PC-9 (cell line): ENCODE data around the gene MATK. TPM values are rescaled to one million over a fixed set of nuclear protein-coding genes. Genes with fewer than 3 reads are reported as not detected.

Source experiments
- BruUV-seq: library from RNA; stranded (reverse); fragments of 400-500 nt; replicated peaks from 2 replicates; lab custom pipeline; 2021; lab: Mats Ljungman, UMichigan
- CTCF ChIA-PET: fragments of 300-600 bp; sonication (Branson Sonifier 250); formaldehyde crosslinking; loops from one replicate; lab custom pipeline; 2022; ENCODE audit warnings: antibody characterized with exemption; lab: Charles Lee
- POLR2A ChIA-PET: fragments of 300-600 bp; sonication (Branson Sonifier 250); formaldehyde crosslinking; loops from one replicate; lab custom pipeline; 2022; ENCODE audit warnings: antibody characterized with exemption; ENCODE audit not compliant: unreplicated experiment; lab: Charles Lee
- DNase-seq, 2 experiments: peaks; one replicate each; pipeline versions ENCODE4 v3.0.0 to v3.0.0-alpha.2; 2015 to 2022; ENCODE audit warnings: mixed read lengths in 1 of 2
- H2AFZ ChIP-seq: fragments of 200-600 bp; sonication (generic); 2 replicates; pipeline ENCODE4 v1.8.1; 2017; ENCODE audit warnings: antibody characterized with exemption
- H3F3A ChIP-seq: fragments of 200-600 bp; sonication (generic); 2 replicates; pipeline ENCODE4 v1.8.1; 2017; ENCODE audit warnings: antibody characterized with exemption, mild to moderate bottlenecking, low read depth; ENCODE audit not compliant: insufficient read depth
- H3K27ac ChIP-seq: fragments of 200-600 bp; sonication (generic); 2 replicates; pipeline ENCODE4 v1.6.1; 2016; ENCODE audit warnings: mixed run types
- H3K27me3 ChIP-seq: fragments of 200-600 bp; sonication (generic); 2 replicates; pipeline ENCODE4 v1.6.1; 2016; ENCODE audit warnings: low read depth, mixed run types; ENCODE audit not compliant: insufficient read depth
- H3K36me3 ChIP-seq: fragments of 200-600 bp; sonication (generic); 2 replicates; pipeline ENCODE4 v1.6.1; 2016; ENCODE audit warnings: low read depth, mixed run types
- H3K4me1 ChIP-seq: fragments of 200-600 bp; sonication (generic); replicated peaks from 2 replicates; pipeline ENCODE4 v1.6.1; 2016; ENCODE audit warnings: mixed run types; ENCODE audit not compliant: insufficient read depth
- H3K4me2 ChIP-seq: fragments of 200-600 bp; sonication (generic); 2 replicates; pipeline ENCODE4 v1.6.1; 2017; ENCODE audit warnings: mixed run types
- H3K4me3 ChIP-seq: fragments of 200-600 bp; sonication (generic); 2 replicates; pipeline ENCODE4 v1.6.1; 2016; ENCODE audit warnings: mixed run types
- H3K79me2 ChIP-seq: fragments of 200-600 bp; sonication (generic); 2 replicates; pipeline ENCODE4 v1.6.1; 2017; ENCODE audit warnings: low read depth, mixed run types
- H3K9me2 ChIP-seq: fragments of 200-600 bp; sonication (generic); 2 replicates; pipeline ENCODE4 v1.8.1; 2017; ENCODE audit warnings: mild to moderate bottlenecking; ENCODE audit not compliant: insufficient read depth
- H3K9me3 ChIP-seq: fragments of 200-600 bp; sonication (generic); 2 replicates; pipeline ENCODE4 v1.8.1; 2016; ENCODE audit warnings: low read depth; ENCODE audit not compliant: insufficient read depth
- H4K20me1 ChIP-seq: fragments of 200-600 bp; sonication (generic); 2 replicates; pipeline ENCODE4 v1.8.1; 2017; ENCODE audit not compliant: insufficient read depth
- EZH2 ChIP-seq: fragments of 200-600 bp; sonication (generic); IDR thresholded peaks from 2 replicates; pipeline ENCODE4 v1.8.0; 2017; ENCODE audit warnings: antibody characterized with exemption, low read depth
- intact Hi-C: fragments of 100-400 bp; cut with micrococcal nuclease; formaldehyde crosslinking; loops from one replicate; pipeline ENCODE4 v1.10.0; 2022; ENCODE audit not compliant: unreplicated experiment
- total RNA-seq: library from RNA; stranded (reverse); gene quantifications from 2 replicates; pipeline ENCODE4 v1.2.3, GENCODE V29; 2021
- TF ChIP-seq, protein P1 (sequence below): fragments of 200-600 bp; sonication (generic); conservative IDR thresholded peaks from 2 replicates; pipeline ENCODE4 v1.6.1; 2017; ENCODE audit warnings: mixed run types, antibody characterized with exemption, mild to moderate bottlenecking, moderate library complexity

The MATK gene
- total RNA-seq, 1 experiment from 2014 or later: not detected

- BruUV-seq: no TSS peak
- Histone ChIP-seq H3F3A (no peaks in the 10 kb centered on the region), H3K4me2 (no peak overlapping the region), H3K79me2 (no peaks in the 10 kb centered on the region), H3K9me3 (no peaks in the 10 kb centered on the region), H3K36me3 (no peaks in the 10 kb centered on the region), H4K20me1 (no peaks in the 10 kb centered on the region), H3K27ac (no peak overlapping the region), H3K4me1 (no peaks in the 10 kb centered on the region), H3K4me3 (no peak overlapping the region), H3K9me2 (no peaks in the 10 kb centered on the region), H3K27me3 (no peaks in the 10 kb centered on the region), H2AFZ (no peak overlapping the region)
- intact Hi-C loops: no loop called here
- DNase-seq: no peak
- no peak for TF ChIP-seq EZH2
- TF ChIP-seq, protein P1, sequence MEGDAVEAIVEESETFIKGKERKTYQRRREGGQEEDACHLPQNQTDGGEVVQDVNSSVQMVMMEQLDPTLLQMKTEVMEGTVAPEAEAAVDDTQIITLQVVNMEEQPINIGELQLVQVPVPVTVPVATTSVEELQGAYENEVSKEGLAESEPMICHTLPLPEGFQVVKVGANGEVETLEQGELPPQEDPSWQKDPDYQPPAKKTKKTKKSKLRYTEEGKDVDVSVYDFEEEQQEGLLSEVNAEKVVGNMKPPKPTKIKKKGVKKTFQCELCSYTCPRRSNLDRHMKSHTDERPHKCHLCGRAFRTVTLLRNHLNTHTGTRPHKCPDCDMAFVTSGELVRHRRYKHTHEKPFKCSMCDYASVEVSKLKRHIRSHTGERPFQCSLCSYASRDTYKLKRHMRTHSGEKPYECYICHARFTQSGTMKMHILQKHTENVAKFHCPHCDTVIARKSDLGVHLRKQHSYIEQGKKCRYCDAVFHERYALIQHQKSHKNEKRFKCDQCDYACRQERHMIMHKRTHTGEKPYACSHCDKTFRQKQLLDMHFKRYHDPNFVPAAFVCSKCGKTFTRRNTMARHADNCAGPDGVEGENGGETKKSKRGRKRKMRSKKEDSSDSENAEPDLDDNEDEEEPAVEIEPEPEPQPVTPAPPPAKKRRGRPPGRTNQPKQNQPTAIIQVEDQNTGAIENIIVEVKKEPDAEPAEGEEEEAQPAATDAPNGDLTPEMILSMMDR: no peak
- ChIA-PET CTCF (no interaction called here), POLR2A (no interaction called here)
Observed at GRCh38 chr19:3750211-3750610, 36.0 kb downstream of the MATK start.

GRCh38 chr19:3748965-3749364 lies 37.2 kb downstream of the MATK start:
- Histone ChIP-seq H3K27me3 (no peaks in the 10 kb centered on the region), H3K4me3 (no peak overlapping the region), H3F3A (no peaks in the 10 kb centered on the region), H3K9me3 (no peaks in the 10 kb centered on the region), H2AFZ (no peak overlapping the region), H3K4me2 (no peak overlapping the region), H3K27ac (no peak overlapping the region), H4K20me1 (no peaks in the 10 kb centered on the region; the same call in 1 of the 2 replicates), H3K36me3 (no peaks in the 10 kb centered on the region), H3K79me2 (no peaks in the 10 kb centered on the region), H3K4me1 (no peaks in the 10 kb centered on the region), H3K9me2 (no peaks in the 10 kb centered on the region)
- no TSS peak for BruUV-seq
- intact Hi-C loops: no loop called here
- no peak for DNase-seq
- CTCF ChIA-PET: no interaction called here
- no peak for TF ChIP-seq EZH2
- TF ChIP-seq, protein P1: no peak
- POLR2A ChIA-PET: no interaction called here

GRCh38 chr19:3746371-3747056 lies 39.7 kb downstream of the MATK start:
- no peaks in the 10 kb centered on the region for H3K79me2 ChIP-seq
- H3K27me3 ChIP-seq: no peaks in the 10 kb centered on the region
- no peaks in the 10 kb centered on the region for H3K36me3 ChIP-seq
- no peaks in the 10 kb centered on the region for H3K4me1 ChIP-seq
- H2AFZ ChIP-seq: no peak overlapping the region
- DNase-seq: no peak
- no peaks in the 10 kb centered on the region for H3K9me2 ChIP-seq
- H3K4me2 ChIP-seq: no peak overlapping the region
- H3K27ac ChIP-seq: no peak overlapping the region
- ChIA-PET POLR2A (no interaction called here), CTCF (no interaction called here)
- H4K20me1 ChIP-seq: no peaks in the 10 kb centered on the region; the same call in 1 of the 2 replicates
- no TSS peak for BruUV-seq
- no peak overlapping the region for H3K4me3 ChIP-seq
- H3F3A ChIP-seq: no peaks in the 10 kb centered on the region
- no peaks in the 10 kb centered on the region for H3K9me3 ChIP-seq
- intact Hi-C loops: no loop called here
- TF ChIP-seq, protein P1: no peak
- no peak for TF ChIP-seq EZH2
